HEK293 (cell line): ENCODE results near the gene FBXO40.

Experiments used
- MZF1 ChIP-seq: fragments of 450-650 bp; formaldehyde crosslinking; IDR thresholded peaks from 2 replicates; pipeline ENCODE4 v1.5.1; 2017; ENCODE audit warnings: missing biosample characterization, missing genetic modification characterization, borderline replicate concordance
- YY1 ChIP-seq: fragments of 450-650 bp; formaldehyde crosslinking; IDR thresholded peaks from 2 replicates; pipeline ENCODE4 v1.5.1; 2018; ENCODE audit warnings: missing biosample characterization, missing genetic modification characterization
- ZNF24 ChIP-seq: fragments of 450-650 bp; formaldehyde crosslinking; IDR thresholded peaks from 2 replicates; pipeline ENCODE4 v1.5.1; 2016; ENCODE audit warnings: missing biosample characterization, missing genetic modification characterization
- ZSCAN30 ChIP-seq: fragments of 450-650 bp; IDR thresholded peaks from 2 replicates; pipeline ENCODE4 v1.5.1; 2018; ENCODE audit warnings: missing biosample characterization, mild to moderate bottlenecking, missing genetic modification characterization, moderate library complexity

- TF ChIP-seq ZSCAN30 (tag by site-specific recombination), result no peak
- TF ChIP-seq YY1 (tag by site-specific recombination), result no peak
- TF ChIP-seq ZNF24, result no peak
- no peak for TF ChIP-seq MZF1 (tag by site-specific recombination)
Measured at GRCh38 chr3:121567649-121568048, 25.5 kb upstream of the FBXO40 start, which contains the start of gene ARGFX.
